H1 (cell line): Measurements from ENCODE around the gene RAPGEF5. TPM values are rescaled to one million over a fixed set of nuclear protein-coding genes. Genes with fewer than 3 reads are reported as not detected.

ENCODE experiments used
- CTCF ChIA-PET: fragments of 300-600 bp; sonication (Branson Sonifier 250); formaldehyde crosslinking; loops from one replicate; lab custom pipeline; 2021; ENCODE audit not compliant: partially characterized antibody; lab: Charles Lee
- POLR2A ChIA-PET: fragments of 300-600 bp; sonication (Branson Sonifier 250); formaldehyde crosslinking; loops from one replicate; lab custom pipeline; 2021; ENCODE audit warnings: inconsistent platforms; ENCODE audit not compliant: partially characterized antibody; lab: Charles Lee
- DNase-seq, 2 experiments: peaks; one replicate each; pipeline versions ENCODE4 v3.0.0 to v3.0.0-alpha.2; 2010 to 2022; ENCODE audit warnings: low spot score in 2 of 2, low read depth in 1 of 2, mixed read lengths in 1 of 2
- FAIRE-seq: peaks from 2 replicates; lab custom pipeline; 2011; peaks lifted over from hg19 to GRCh38; lab: Jason Lieb, UNC
- H2AFZ ChIP-seq: 2 replicates; pipeline ENCODE4 v1.8.1; 2012; ENCODE audit warnings: low read length, inconsistent platforms
- H2AK5ac ChIP-seq: 2 replicates; pipeline ENCODE4 v1.6.1; 2013; ENCODE audit warnings: low read depth, low read length
- H2BK120ac ChIP-seq: replicated peaks from 2 replicates; pipeline ENCODE3; 2013; ENCODE audit warnings: low read depth, low read length, inconsistent platforms
- H2BK12ac ChIP-seq: 2 replicates; pipeline ENCODE4 v1.6.1; 2013; ENCODE audit warnings: low read depth, low read length
- H2BK15ac ChIP-seq: 2 replicates; pipeline ENCODE4 v1.6.1; 2013; ENCODE audit warnings: low read length
- H2BK20ac ChIP-seq: 2 replicates; pipeline ENCODE4 v1.6.1; 2013; ENCODE audit warnings: low read length
- H2BK5ac ChIP-seq: 2 replicates; pipeline ENCODE4 v1.6.1; 2013; ENCODE audit warnings: low read depth, low read length
- H3K14ac ChIP-seq: 2 replicates; pipeline ENCODE4 v1.6.1; 2013; ENCODE audit warnings: inconsistent platforms; ENCODE audit not compliant: insufficient read length
- H3K18ac ChIP-seq: 2 replicates; pipeline ENCODE4 v1.6.1; 2013; ENCODE audit warnings: low read length; ENCODE audit errors: extremely low read depth
- H3K23ac ChIP-seq: 2 replicates; pipeline ENCODE4 v1.6.1; 2013; ENCODE audit warnings: inconsistent platforms; ENCODE audit not compliant: insufficient read length
- H3K23me2 ChIP-seq: 2 replicates; pipeline ENCODE4 v1.6.1; 2013; ENCODE audit warnings: low read depth, low read length
- H3K27ac ChIP-seq: 2 replicates; pipeline ENCODE4 v1.6.1; 2011; ENCODE audit warnings: low read depth, low read length, inconsistent platforms
- H3K27me3 ChIP-seq, 4 experiments: replicated peaks in 1 of 4; 1 replicate in 1 of 4; 2 replicates in 3 of 4; pipeline versions ENCODE4 v1.6.1 to v1.8.1; 2011 to 2013; ENCODE audit warnings: low read length in 3 of 4, mild to moderate bottlenecking in 3 of 4, inconsistent platforms in 2 of 4, mixed read lengths in 2 of 4, moderate library complexity in 1 of 4; ENCODE audit not compliant: control insufficient read depth in 3 of 4, insufficient read depth in 3 of 4; ENCODE audit errors: extremely low read depth in 1 of 4
- H3K36me3 ChIP-seq, 4 experiments: 2 replicates each; pipeline versions ENCODE4 v1.6.1 to v1.8.1; 2011 to 2013; ENCODE audit warnings: mild to moderate bottlenecking in 4 of 4, low read length in 3 of 4, moderate library complexity in 2 of 4, control low read depth in 1 of 4, inconsistent platforms in 1 of 4; ENCODE audit not compliant: insufficient read depth in 4 of 4, control insufficient read depth in 2 of 4
- H3K4ac ChIP-seq: replicated peaks from 2 replicates; pipeline ENCODE3; 2013; ENCODE audit warnings: low read length, low read depth, mixed read lengths, inconsistent platforms; ENCODE audit not compliant: insufficient read length
- H3K4me1 ChIP-seq, 4 experiments: replicated peaks in 1 of 4; 1 replicate in 1 of 4; 2 replicates in 3 of 4; pipeline versions ENCODE4 v1.6.1 to v1.8.1; 2011 to 2013; ENCODE audit warnings: low read length in 3 of 4, inconsistent platforms in 2 of 4, mixed read lengths in 1 of 4; ENCODE audit not compliant: insufficient read depth in 4 of 4, control insufficient read depth in 3 of 4
- H3K4me2 ChIP-seq, 2 experiments: 2 replicates each; pipeline versions ENCODE4 v1.6.1 to v1.8.1; 2011 to 2013; ENCODE audit warnings: low read depth in 2 of 2, low read length in 2 of 2, control low read depth in 1 of 2, inconsistent platforms in 1 of 2, mild to moderate bottlenecking in 1 of 2; ENCODE audit not compliant: insufficient read depth in 1 of 2
- H3K4me3 ChIP-seq, 4 experiments: fragments of 200-600, 300-600 bp in 1 of 4; sonication (generic), shearing (Covaris generic), sonication (Bioruptor Twin) in 1 of 4; 2 replicates each; pipeline versions ENCODE4 v1.5.1 to v1.8.1; 2011 to 2016; ENCODE audit warnings: low read length in 4 of 4, low read depth in 3 of 4, control low read depth in 2 of 4, inconsistent platforms in 2 of 4, mild to moderate bottlenecking in 2 of 4, mixed read lengths in 1 of 4, moderate library complexity in 1 of 4; ENCODE audit not compliant: insufficient read depth in 2 of 4; ENCODE audit errors: extremely low read depth in 1 of 4
- H3K56ac ChIP-seq: replicated peaks from 2 replicates; pipeline ENCODE3; 2013; ENCODE audit warnings: low read depth, mild to moderate bottlenecking, mixed read lengths, low read length, inconsistent platforms; ENCODE audit not compliant: insufficient read length
- H3K79me1 ChIP-seq: 2 replicates; pipeline ENCODE4 v1.6.1; 2013; ENCODE audit warnings: low read depth, low read length, control low read depth
- H3K79me2 ChIP-seq, 2 experiments: 2 replicates each; pipeline versions ENCODE4 v1.6.1 to v1.8.1; 2012 to 2013; ENCODE audit warnings: low read length in 2 of 2, mild to moderate bottlenecking in 2 of 2, inconsistent platforms in 1 of 2; ENCODE audit not compliant: insufficient read depth in 2 of 2, control insufficient read depth in 1 of 2
- H3K9ac ChIP-seq, 4 experiments: replicated peaks in 1 of 4; 1 replicate in 1 of 4; 2 replicates in 3 of 4; pipeline versions ENCODE4 v1.6.1 to v1.8.1; 2011 to 2013; ENCODE audit warnings: low read depth in 3 of 4, low read length in 3 of 4, control low read depth in 2 of 4, mild to moderate bottlenecking in 2 of 4, moderate library complexity in 2 of 4, inconsistent platforms in 1 of 4; ENCODE audit errors: extremely low read depth in 1 of 4
- H3K9me3 ChIP-seq, 2 experiments: 2 replicates each; pipeline versions ENCODE4 v1.6.1 to v1.8.1; 2012 to 2013; ENCODE audit warnings: mild to moderate bottlenecking in 2 of 2, moderate library complexity in 2 of 2, control low read depth in 1 of 2, inconsistent platforms in 1 of 2, low read depth in 1 of 2, low read length in 1 of 2, mixed read lengths in 1 of 2; ENCODE audit not compliant: insufficient read depth in 2 of 2
- H4K20me1 ChIP-seq, 2 experiments: replicated peaks in 1 of 2; 2 replicates each; pipeline versions ENCODE3 to v1.8.1; 2011 to 2013; ENCODE audit warnings: inconsistent platforms in 2 of 2, low read length in 2 of 2, mild to moderate bottlenecking in 1 of 2; ENCODE audit not compliant: insufficient read depth in 2 of 2, control insufficient read depth in 1 of 2
- H4K5ac ChIP-seq: 2 replicates; pipeline ENCODE4 v1.6.1; 2013; ENCODE audit warnings: low read length, low read depth, mixed read lengths, inconsistent platforms; ENCODE audit not compliant: insufficient read length
- H4K8ac ChIP-seq: 2 replicates; pipeline ENCODE4 v1.8.0; 2013; ENCODE audit warnings: mild to moderate bottlenecking, moderate library complexity, low read length, inconsistent platforms; ENCODE audit not compliant: insufficient read depth; ENCODE audit errors: extremely low read depth
- H4K91ac ChIP-seq: replicated peaks from 2 replicates; pipeline ENCODE3; 2013; ENCODE audit warnings: low read length, mixed read lengths, inconsistent platforms; ENCODE audit not compliant: insufficient read length
- ASH2L ChIP-seq: fragments of 200-600, 300-600 bp; sonication (generic); IDR thresholded peaks from one replicate; pipeline ENCODE4 v1.7.1; 2017; ENCODE audit warnings: low read length
- ATF3 ChIP-seq: IDR thresholded peaks from 2 replicates; pipeline ENCODE4 v1.6.1; 2011; ENCODE audit warnings: low read depth, mild to moderate bottlenecking, low read length; ENCODE audit not compliant: insufficient read depth
- CTCF ChIP-seq, 3 experiments: IDR thresholded peaks; 1 replicate in 2 of 3; 2 replicates in 1 of 3; pipeline versions ENCODE4 v1.5.1 to v1.6.1; 2011; ENCODE audit warnings: low read length in 3 of 3, mild to moderate bottlenecking in 3 of 3, inconsistent platforms in 2 of 3, low read depth in 1 of 3, moderate library complexity in 1 of 3; ENCODE audit not compliant: insufficient read depth in 1 of 3; ENCODE audit errors: control extremely low read depth in 1 of 3
- KDM5A ChIP-seq: fragments of 200-600 bp; IDR thresholded peaks from 2 replicates; pipeline ENCODE4 v1.7.1; 2012; ENCODE audit warnings: mild to moderate bottlenecking, low read length, inconsistent platforms, mixed read lengths
- POLR2A ChIP-seq, 2 experiments: IDR thresholded peaks; 1 replicate in 1 of 2; 2 replicates in 1 of 2; pipeline ENCODE4 v1.6.1; 2011; ENCODE audit warnings: low read depth in 2 of 2, low read length in 2 of 2, mild to moderate bottlenecking in 2 of 2; ENCODE audit errors: control extremely low read depth in 1 of 2
- RBBP5 ChIP-seq: IDR thresholded peaks from 2 replicates; pipeline ENCODE4 v1.7.1; 2012; ENCODE audit warnings: low read depth, mild to moderate bottlenecking, inconsistent platforms, low read length, moderate library complexity, borderline replicate concordance
- TEAD4 ChIP-seq: IDR thresholded peaks from 2 replicates; pipeline ENCODE4 v1.6.1; 2012; ENCODE audit warnings: low read depth, low read length, inconsistent platforms, mixed read lengths
- USF2 ChIP-seq: IDR thresholded peaks from 2 replicates; pipeline ENCODE4 v1.6.1; 2011; ENCODE audit warnings: low read length, improper control_type of control experiment
- YY1 ChIP-seq: IDR thresholded peaks from 2 replicates; pipeline ENCODE4 v1.6.1; 2011; ENCODE audit warnings: low read depth, mild to moderate bottlenecking, low read length
- ZNF274 ChIP-seq: IDR thresholded peaks from 2 replicates; pipeline ENCODE4 v1.7.0; 2012; ENCODE audit warnings: low read length, borderline replicate concordance; ENCODE audit errors: extremely low read depth
- WGBS, 2 experiments: shearing (Covaris generic) in 1 of 2; methylation state at CpG; one replicate each; pipeline versions ENCODE4 v1.1.6 to v1.1.7; 2013 to 2015; ENCODE audit warnings: low lambda C conversion rate in 2 of 2, mixed read lengths in 2 of 2, inconsistent platforms in 1 of 2, low coverage in 1 of 2, missing lambda C conversion rate in 1 of 2; ENCODE audit not compliant: insufficient replicate concordance in 2 of 2, insufficient coverage in 1 of 2, insufficient read length in 1 of 2; ENCODE audit errors: extremely low coverage in 1 of 2, missing lambda C conversion rate in 1 of 2; 5-methylcytosine and 5-hydroxymethylcytosine counted together
- polyA plus RNA-seq, 7 experiments: library from polyadenylated mRNA; depleted of rRNA in 3 of 7; stranded (reverse) in 5 of 7; unstranded in 2 of 7; fragments of >200 nt in 5 of 7; fragments of 200-250 nt in 2 of 7; gene quantifications; 1 replicate in 5 of 7; 2 replicates in 1 of 7; 4 replicates in 1 of 7; pipeline versions ENCODE4 v1.2.1 to v1.2.3, GENCODE V29; 2011 to 2013; ENCODE audit warnings: missing spikeins in 2 of 7, mixed read lengths in 2 of 7
- total RNA-seq: library from RNA; stranded (reverse); fragmentation: NEBNext Ultra II Directional; extraction: Animal tissue kit (Norgen Biotek cat#: 25700); gene quantifications from 2 replicates; pipeline ENCODE4 v1.2.1, GENCODE V29; 2021

RAPGEF5 gene
- total and polyA plus RNA-seq, 2 of the 8 experiments (the other 6 are each of a cell fraction or from before 2014, with no cell fraction given) = 4.4 to 22.9 TPM

- H3K36me3 ChIP-seq = no peaks in the 10 kb centered on the region
- FAIRE-seq (no peak), DNase-seq (no peak)
- no peak overlapping the region for H2BK15ac ChIP-seq
- H3K79me1 ChIP-seq = no peaks in the 10 kb centered on the region
- H3K27ac ChIP-seq = no peak overlapping the region
- H4K20me1 ChIP-seq = no peaks in the 10 kb centered on the region
- H2AK5ac ChIP-seq = no peak overlapping the region
- no peaks in the 10 kb centered on the region for H3K9me3 ChIP-seq
- no peak overlapping the region for H3K4me3 ChIP-seq
- POLR2A ChIA-PET = no interaction called here
- no peak overlapping the region for H3K4ac ChIP-seq
- CTCF ChIA-PET = interaction anchor here (1.2 to 2.1 kb wide), 4 partner anchors 9 to 141 kb away, joined by 3 to 5 read pairs (median 4); no protein-coding TSS in a partner anchor
- H4K91ac ChIP-seq = no peak overlapping the region
- H3K23ac ChIP-seq = no peak overlapping the region
- no peak overlapping the region for H2BK12ac ChIP-seq
- no peak overlapping the region for H2BK5ac ChIP-seq
- no peak overlapping the region for H2BK120ac ChIP-seq
- 80% methylated on average over 2 of the region's 2 CpGs; no CpG with 5 or more reads in 1 of the 2 experiments for WGBS, 2 experiments
- H3K14ac ChIP-seq = no peak overlapping the region
- H3K27me3 ChIP-seq = no peaks in the 10 kb centered on the region
- H4K8ac ChIP-seq = no peak overlapping the region
- H4K5ac ChIP-seq = no peak overlapping the region
- H2BK20ac ChIP-seq = no peak overlapping the region
- H3K23me2 ChIP-seq = no peaks in the 10 kb centered on the region
- no peak overlapping the region for H2AFZ ChIP-seq
- no peak overlapping the region for H3K56ac ChIP-seq
- H3K4me2 ChIP-seq = 0 out of 4 replicates have a peak overlapping the region, but pooled peaks of 1 of the 2 experiments have one; percentile 4
- H3K4me1 ChIP-seq = peaks cover 2 to 17% (median 12%) of the 10 kb centered on the region in 4 experiments; a peak in 5 of 7 replicates
- no peak overlapping the region for H3K9ac ChIP-seq
- no peak overlapping the region for H3K18ac ChIP-seq
- H3K79me2 ChIP-seq = no peaks in the 10 kb centered on the region
- no peak for TF ChIP-seq USF2
- no peak for TF ChIP-seq ZNF274
- TF ChIP-seq ASH2L = no peak
- TF ChIP-seq KDM5A = no peak
- no peak for TF ChIP-seq TEAD4
- no peak for TF ChIP-seq YY1
- TF ChIP-seq RBBP5 = no peak
- TF ChIP-seq CTCF (IDR thresholded peaks at IDR 0.05; ENCODE audit: control extremely low read depth in 1 of 3, insufficient read depth in 1 of 3, low read depth in 1 of 3, low read length in 3 of 3) = no peak
- TF ChIP-seq POLR2A (IDR thresholded peaks at IDR 0.05; ENCODE audit: control extremely low read depth in 1 of 2, low read depth in 2 of 2, low read length in 2 of 2) = no peak
- no peak for TF ChIP-seq ATF3
Measured at GRCh38 chr7:22251281-22251680, 105.7 kb downstream of the RAPGEF5 start.
